ENCODE data around the gene VRK3. TPM values are rescaled to one million over a fixed set of nuclear protein-coding genes. Genes with fewer than 3 reads are reported as not detected.
"Not testable (repeated sequence)": the region's sequence is repeated elsewhere in the genome, so short reads cannot be mapped to it uniquely, and the experiment has no call there.

The VRK3 gene
- total RNA-seq, 2 donors from 2014 or later = 43.5 to 48.9 TPM

DNA sequence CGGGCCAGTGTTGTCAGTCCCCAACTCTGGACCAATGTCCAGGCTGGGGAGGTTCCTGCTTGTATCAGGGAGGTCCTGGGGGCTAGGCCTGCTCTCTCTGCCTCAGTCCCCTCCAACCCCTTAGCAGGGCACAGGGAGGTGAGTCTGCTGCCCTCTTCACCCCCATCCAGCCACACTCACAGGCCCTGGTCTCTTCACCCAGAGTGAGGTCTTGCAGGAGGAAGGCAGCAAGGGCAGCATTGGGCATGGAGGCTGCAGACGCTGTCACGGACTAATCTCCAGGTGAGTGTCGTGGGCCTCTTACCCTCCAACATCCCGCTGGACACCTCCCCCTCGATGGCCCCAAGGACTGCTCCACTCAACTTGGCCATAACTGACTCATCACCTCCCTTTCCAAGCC is 52.3 kb downstream of the VRK3 start:
- Mint-ChIP-seq H3K27ac (no peak overlapping the region), H3K4me1 (no peaks in the 10 kb centered on the region), H3K9me3 (no peaks in the 10 kb centered on the region), H3K4me3 (no peak overlapping the region), H3K36me3 (ENCODE audit: low read depth) (peaks cover 10% of the 10 kb centered on the region), H3K27me3 (ENCODE audit: insufficient read depth) (peaks cover 6% of the 10 kb centered on the region)
- no peak overlapping the region for H3K9ac ChIP-seq (ENCODE audit: extremely low read depth, low read length, poor library complexity, severe bottlenecking)
- peaks cover 5% of the 10 kb centered on the region for H3K36me3 ChIP-seq (ENCODE audit: control insufficient read depth, insufficient read depth, low read length)
- no peak overlapping the region for H3K4me3 ChIP-seq (ENCODE audit: low read length)
- H3K9me3 ChIP-seq (ENCODE audit: control insufficient read depth, low read length) = no peaks in the 10 kb centered on the region
- DNase-seq = no peak
- WGBS, 2 experiments (ENCODE audit: insufficient coverage in 1 of 2, insufficient read length in 1 of 2) = 90 to 100% methylated on average over 1 to 6 of the region's 6 CpGs
- TF ChIP-seq, protein P1, sequence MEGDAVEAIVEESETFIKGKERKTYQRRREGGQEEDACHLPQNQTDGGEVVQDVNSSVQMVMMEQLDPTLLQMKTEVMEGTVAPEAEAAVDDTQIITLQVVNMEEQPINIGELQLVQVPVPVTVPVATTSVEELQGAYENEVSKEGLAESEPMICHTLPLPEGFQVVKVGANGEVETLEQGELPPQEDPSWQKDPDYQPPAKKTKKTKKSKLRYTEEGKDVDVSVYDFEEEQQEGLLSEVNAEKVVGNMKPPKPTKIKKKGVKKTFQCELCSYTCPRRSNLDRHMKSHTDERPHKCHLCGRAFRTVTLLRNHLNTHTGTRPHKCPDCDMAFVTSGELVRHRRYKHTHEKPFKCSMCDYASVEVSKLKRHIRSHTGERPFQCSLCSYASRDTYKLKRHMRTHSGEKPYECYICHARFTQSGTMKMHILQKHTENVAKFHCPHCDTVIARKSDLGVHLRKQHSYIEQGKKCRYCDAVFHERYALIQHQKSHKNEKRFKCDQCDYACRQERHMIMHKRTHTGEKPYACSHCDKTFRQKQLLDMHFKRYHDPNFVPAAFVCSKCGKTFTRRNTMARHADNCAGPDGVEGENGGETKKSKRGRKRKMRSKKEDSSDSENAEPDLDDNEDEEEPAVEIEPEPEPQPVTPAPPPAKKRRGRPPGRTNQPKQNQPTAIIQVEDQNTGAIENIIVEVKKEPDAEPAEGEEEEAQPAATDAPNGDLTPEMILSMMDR (conservative IDR thresholded peaks at IDR 0.05) = no peak
- H3K4me1 ChIP-seq (ENCODE audit: control insufficient read depth, insufficient read depth, low read length) = no peaks in the 10 kb centered on the region
- H3K27ac ChIP-seq (ENCODE audit: low read depth, low read length) = no peak overlapping the region
- no peaks in the 10 kb centered on the region for H3K27me3 ChIP-seq (ENCODE audit: control insufficient read depth, insufficient read depth, low read length, poor library complexity, severe bottlenecking)

DNA sequence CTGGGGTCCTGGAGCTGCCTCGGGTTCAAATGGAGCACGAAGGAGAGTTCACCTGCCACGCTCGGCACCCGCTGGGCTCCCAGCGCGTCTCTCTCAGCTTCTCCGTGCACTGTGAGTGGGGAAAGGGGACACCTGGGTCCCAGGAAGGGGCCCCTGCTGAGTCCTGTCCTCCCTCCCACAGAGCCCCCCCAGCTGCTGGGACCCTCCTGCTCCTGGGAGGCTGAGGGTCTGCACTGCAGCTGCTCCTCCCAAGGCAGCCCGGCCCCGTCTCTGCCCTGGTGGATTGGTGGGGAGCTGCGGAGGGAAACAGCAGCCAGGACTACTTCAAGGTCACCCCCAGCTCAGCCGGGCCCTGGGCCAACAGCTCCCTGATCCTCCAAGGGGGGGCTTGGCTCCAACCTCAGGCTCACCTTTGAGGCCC is 53.2 kb downstream of the VRK3 start:
- H3K4me1 Mint-ChIP-seq = no peaks in the 10 kb centered on the region
- Histone ChIP-seq H3K36me3 (ENCODE audit: control insufficient read depth, insufficient read depth, low read length) (peaks cover 5% of the 10 kb centered on the region), H3K27me3 (ENCODE audit: control insufficient read depth, insufficient read depth, low read length, poor library complexity, severe bottlenecking) (no peaks in the 10 kb centered on the region), H3K9me3 (ENCODE audit: control insufficient read depth, low read length) (no peaks in the 10 kb centered on the region), H3K9ac (ENCODE audit: extremely low read depth, low read length, poor library complexity, severe bottlenecking) (no peak overlapping the region), H3K4me1 (ENCODE audit: control insufficient read depth, insufficient read depth, low read length) (no peaks in the 10 kb centered on the region), H3K4me3 (ENCODE audit: low read length) (no peak overlapping the region), H3K27ac (ENCODE audit: low read depth, low read length) (no peak overlapping the region)
- no peak overlapping the region for H3K4me3 Mint-ChIP-seq
- TF ChIP-seq, protein P1 (conservative IDR thresholded peaks at IDR 0.05) = no peak
- peaks cover 8% of the 10 kb centered on the region for H3K36me3 Mint-ChIP-seq (ENCODE audit: low read depth)
- peaks cover 6% of the 10 kb centered on the region for H3K27me3 Mint-ChIP-seq (ENCODE audit: insufficient read depth)
- 80 to 90% methylated on average over 6 to 12 of the region's 12 CpGs for WGBS, 2 experiments (ENCODE audit: insufficient coverage in 1 of 2, insufficient read length in 1 of 2)
- H3K27ac Mint-ChIP-seq = no peak overlapping the region
- no peaks in the 10 kb centered on the region for H3K9me3 Mint-ChIP-seq
- no peak for DNase-seq

DNA sequence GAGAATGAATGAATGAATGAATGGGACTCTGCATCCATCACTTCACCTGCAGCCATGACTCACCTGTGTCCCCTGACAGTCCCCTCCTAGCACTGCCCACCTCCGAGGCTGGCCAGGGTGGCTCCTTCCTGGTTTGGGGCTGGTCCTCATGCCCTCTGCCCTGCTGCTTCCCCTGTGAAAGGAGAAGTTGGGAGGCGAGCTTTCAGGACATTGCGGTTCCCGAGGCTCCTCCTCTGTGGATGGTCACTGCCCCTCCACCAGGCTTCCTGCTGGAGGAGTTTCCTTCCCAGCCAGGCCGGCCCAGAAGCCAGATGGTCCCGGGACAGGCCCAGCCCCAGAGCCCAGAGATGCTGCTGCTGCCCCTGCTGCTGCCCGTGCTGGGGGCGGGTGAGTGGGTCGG is 55.8 kb downstream of the VRK3 start:
- DNase-seq; H3K9me3 ChIP-seq (ENCODE audit: control insufficient read depth, low read length); H3K27ac Mint-ChIP-seq; H3K4me3 ChIP-seq (ENCODE audit: low read length); H3K36me3 ChIP-seq (ENCODE audit: control insufficient read depth, insufficient read depth, low read length); H3K4me1 Mint-ChIP-seq; H3K9ac ChIP-seq (ENCODE audit: extremely low read depth, low read length, poor library complexity, severe bottlenecking); H3K36me3 Mint-ChIP-seq (ENCODE audit: low read depth); H3K27me3 ChIP-seq (ENCODE audit: control insufficient read depth, insufficient read depth, low read length, poor library complexity, severe bottlenecking); H3K9me3 Mint-ChIP-seq; H3K4me1 ChIP-seq (ENCODE audit: control insufficient read depth, insufficient read depth, low read length); H3K27me3 Mint-ChIP-seq (ENCODE audit: insufficient read depth); H3K4me3 Mint-ChIP-seq; H3K27ac ChIP-seq (ENCODE audit: low read depth, low read length): not testable (repeated sequence)
- 88% methylated on average over 3 of the region's 9 CpGs; no CpG with 5 or more reads in 1 of the 2 experiments for WGBS, 2 experiments (ENCODE audit: insufficient coverage in 1 of 2, insufficient read length in 1 of 2)

DNA sequence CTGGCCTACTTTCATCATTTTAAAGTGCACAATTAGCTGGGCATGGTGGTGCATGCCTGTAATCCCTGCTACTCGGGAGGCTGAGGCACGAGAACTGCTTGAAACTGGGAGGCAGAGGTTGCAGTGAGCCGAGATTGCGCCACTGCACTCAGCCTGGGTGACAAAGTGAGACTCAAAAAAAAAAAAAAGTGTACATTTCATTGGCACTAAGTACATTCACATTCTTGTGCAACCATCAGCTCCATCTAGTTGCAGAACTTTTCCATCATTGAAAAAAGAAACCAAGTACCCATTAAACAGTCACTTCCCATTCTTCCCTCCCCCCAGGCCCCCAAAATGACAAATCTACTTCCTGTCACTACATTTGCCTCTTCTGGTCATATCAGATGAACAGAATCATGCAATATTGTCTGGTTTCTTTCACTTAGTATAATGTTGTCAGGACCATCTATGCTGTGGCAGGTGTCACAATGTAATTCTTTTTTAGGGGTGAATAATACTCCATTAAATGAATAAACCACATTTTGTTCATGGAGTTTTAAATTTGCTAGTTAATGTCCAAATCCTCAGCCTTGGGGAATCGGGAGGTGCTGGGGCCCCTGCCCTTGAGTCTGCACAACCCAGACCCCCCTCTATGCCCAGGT is 56.8 kb downstream of the VRK3 start:
- 83 to 94% methylated on average over 5 of the region's 5 CpGs for WGBS, 2 experiments (ENCODE audit: insufficient coverage in 1 of 2, insufficient read length in 1 of 2)
- no peaks in the 10 kb centered on the region for H3K4me1 ChIP-seq (ENCODE audit: control insufficient read depth, insufficient read depth, low read length)

DNA sequence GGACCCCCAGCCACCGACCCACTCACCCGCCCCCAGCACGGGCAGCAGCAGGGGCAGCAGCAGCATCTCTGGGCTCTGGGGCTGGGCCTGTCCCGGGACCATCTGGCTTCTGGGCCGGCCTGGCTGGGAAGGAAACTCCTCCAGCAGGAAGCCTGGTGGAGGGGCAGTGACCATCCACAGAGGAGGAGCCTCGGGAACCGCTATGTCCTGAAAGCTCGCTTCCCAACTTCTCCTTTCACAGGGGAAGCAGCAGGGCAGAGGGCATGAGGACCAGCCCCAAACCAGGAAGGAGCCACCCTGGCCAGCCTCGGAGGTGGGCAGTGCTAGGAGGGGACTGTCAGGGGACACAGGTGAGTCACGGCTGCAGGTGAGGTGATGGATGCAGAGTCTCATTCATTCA is 64.2 kb downstream of the VRK3 start, which contains the start of gene SIGLEC11:
SIGLEC11 (minus strand) TSS at position 193 of the 400 bp plus-strand sequence; CDS start at position 102, 91 bp downstream.
- not testable (repeated sequence) for H3K4me3 Mint-ChIP-seq; H3K4me1 ChIP-seq (ENCODE audit: control insufficient read depth, insufficient read depth, low read length); H3K4me3 ChIP-seq (ENCODE audit: low read length); DNase-seq; H3K27ac Mint-ChIP-seq; H3K36me3 Mint-ChIP-seq (ENCODE audit: low read depth); H3K4me1 Mint-ChIP-seq; H3K27me3 ChIP-seq (ENCODE audit: control insufficient read depth, insufficient read depth, low read length, poor library complexity, severe bottlenecking); H3K9me3 ChIP-seq (ENCODE audit: control insufficient read depth, low read length); H3K9ac ChIP-seq (ENCODE audit: extremely low read depth, low read length, poor library complexity, severe bottlenecking); H3K27me3 Mint-ChIP-seq (ENCODE audit: insufficient read depth); H3K36me3 ChIP-seq (ENCODE audit: control insufficient read depth, insufficient read depth, low read length); H3K27ac ChIP-seq (ENCODE audit: low read depth, low read length)
- WGBS, 2 experiments (ENCODE audit: insufficient coverage in 1 of 2, insufficient read length in 1 of 2) = 67 to 89% methylated on average over 1 to 5 of the region's 10 CpGs
- peaks cover 18% of the 10 kb centered on the region for H3K9me3 Mint-ChIP-seq

More for the DNA sequence above, 56.8 kb downstream of the VRK3 start:
- TF ChIP-seq, protein P1 (conservative IDR thresholded peaks at IDR 0.05) = no peak
- Histone ChIP-seq H3K27ac (ENCODE audit: low read depth, low read length) (no peak overlapping the region), H3K36me3 (ENCODE audit: control insufficient read depth, insufficient read depth, low read length) (no peaks in the 10 kb centered on the region), H3K9ac (ENCODE audit: extremely low read depth, low read length, poor library complexity, severe bottlenecking) (no peak overlapping the region), H3K4me3 (ENCODE audit: low read length) (no peak overlapping the region), H3K9me3 (ENCODE audit: control insufficient read depth, low read length) (no peaks in the 10 kb centered on the region), H3K27me3 (ENCODE audit: control insufficient read depth, insufficient read depth, low read length, poor library complexity, severe bottlenecking) (no peaks in the 10 kb centered on the region)
- no peak for DNase-seq
- Mint-ChIP-seq H3K36me3 (ENCODE audit: low read depth) (no peaks in the 10 kb centered on the region), H3K4me1 (no peaks in the 10 kb centered on the region), H3K27me3 (ENCODE audit: insufficient read depth) (peaks cover 6% of the 10 kb centered on the region), H3K27ac (no peak overlapping the region), H3K4me3 (no peak overlapping the region), H3K9me3 (peaks cover 10% of the 10 kb centered on the region)
